ENCODE results near the gene FHL2. TPM values are rescaled to one million over a fixed set of nuclear protein-coding genes. Genes with fewer than 3 reads are reported as not detected.

Gene FHL2
- total and polyA plus RNA-seq, 2 of the 13 experiments (the other 11 are each of a cell fraction or from before 2014, with no cell fraction given) = 1.9 to 74.8 TPM

- no peak for FAIRE-seq
- no peak overlapping the region for H3K9ac ChIP-seq (ENCODE audit: insufficient read depth, low read depth, low read length)
- intact Hi-C loops (cut with micrococcal nuclease; ENCODE audit: unreplicated experiment) (no loop called here), in situ Hi-C loops (cut with HindIII; ENCODE audit: extremely low pct_ligation_motif_present, low pct_unique_long_range_greater_than_20kb) (no loop called here)
- H3K9me3 ChIP-seq (ENCODE audit: low read length) = no peaks in the 10 kb centered on the region
- no peak for ATAC-seq
- no peak for DNase-seq (ENCODE audit: low spot score)
- no TSS peak for BruUV-seq (replicated peaks)
- no peaks in the 10 kb centered on the region; the same call in 1 of the 2 replicates for H4K20me1 ChIP-seq (ENCODE audit: insufficient read depth, low read length)
- peaks cover 0 to 25% of the 10 kb centered on the region in 2 experiments; a peak in 3 of 5 replicates for H3K36me3 ChIP-seq (replicated peaks in 1 of 2; ENCODE audit: control insufficient read depth in 1 of 2, insufficient read depth in 2 of 2, low read length in 2 of 2)
- ChIA-PET POLR2A (no interaction called here), CTCF (ENCODE audit: low intra/inter-chr PET ratio, low total read pairs) (interaction anchor here (1.2 to 1.4 kb wide), 2 partner anchors 142 to 146 kb away, joined by 3 to 4 read pairs; no protein-coding TSS in a partner anchor)
- H3K4me1 ChIP-seq (ENCODE audit: insufficient read depth, low read length) = peaks cover 12% of the 10 kb centered on the region
- no peak overlapping the region for H3K27ac ChIP-seq (ENCODE audit: extremely low read length, insufficient read depth, low read length)
- no peak overlapping the region for H3K4me3 ChIP-seq (replicated peaks in 1 of 3; ENCODE audit: insufficient read depth in 1 of 3, low read depth in 2 of 3, low read length in 3 of 3)
- H3K79me2 ChIP-seq (ENCODE audit: insufficient read depth, low read length) = no peaks in the 10 kb centered on the region
- H2AFZ ChIP-seq (ENCODE audit: low read length) = no peak overlapping the region
- H3K27me3 ChIP-seq (ENCODE audit: control insufficient read depth in 1 of 2, insufficient read depth in 2 of 2, low read length in 2 of 2) = no peaks in the 10 kb centered on the region
- whole genome bisulfite sequencing (ENCODE audit: low lambda C conversion rate) = 93% methylated on average over 15 of the region's 15 CpGs
- H3K4me2 ChIP-seq (ENCODE audit: low read depth, low read length) = no peak overlapping the region
- TF ChIP-seq HNRNPUL1 (IDR thresholded peaks at IDR 0.05; ENCODE audit: low read depth, low read length) = no peak
- no peak for TF ChIP-seq TBX3 (IDR thresholded peaks at IDR 0.05; ENCODE audit: borderline replicate concordance)
- TF ChIP-seq ZNF704 (CRISPR knock-in tag; IDR thresholded peaks at IDR 0.05; ENCODE audit: borderline replicate concordance) = no peak
- no peak for TF ChIP-seq ELF3 (CRISPR knock-in tag; IDR thresholded peaks at IDR 0.05)
- no peak for TF ChIP-seq RFX5 (IDR thresholded peaks at IDR 0.05; ENCODE audit: low read depth, low read length)
- no peak for TF ChIP-seq ZNF343 (CRISPR knock-in tag; IDR thresholded peaks at IDR 0.05)
- no peak for TF ChIP-seq ZNF646 (CRISPR knock-in tag; IDR thresholded peaks at IDR 0.05)
- no peak for TF ChIP-seq ZNF446 (CRISPR knock-in tag; IDR thresholded peaks at IDR 0.05)
- TF ChIP-seq ATM (IDR thresholded peaks at IDR 0.05; ENCODE audit: borderline replicate concordance) = no peak
- TF ChIP-seq, protein P1, sequence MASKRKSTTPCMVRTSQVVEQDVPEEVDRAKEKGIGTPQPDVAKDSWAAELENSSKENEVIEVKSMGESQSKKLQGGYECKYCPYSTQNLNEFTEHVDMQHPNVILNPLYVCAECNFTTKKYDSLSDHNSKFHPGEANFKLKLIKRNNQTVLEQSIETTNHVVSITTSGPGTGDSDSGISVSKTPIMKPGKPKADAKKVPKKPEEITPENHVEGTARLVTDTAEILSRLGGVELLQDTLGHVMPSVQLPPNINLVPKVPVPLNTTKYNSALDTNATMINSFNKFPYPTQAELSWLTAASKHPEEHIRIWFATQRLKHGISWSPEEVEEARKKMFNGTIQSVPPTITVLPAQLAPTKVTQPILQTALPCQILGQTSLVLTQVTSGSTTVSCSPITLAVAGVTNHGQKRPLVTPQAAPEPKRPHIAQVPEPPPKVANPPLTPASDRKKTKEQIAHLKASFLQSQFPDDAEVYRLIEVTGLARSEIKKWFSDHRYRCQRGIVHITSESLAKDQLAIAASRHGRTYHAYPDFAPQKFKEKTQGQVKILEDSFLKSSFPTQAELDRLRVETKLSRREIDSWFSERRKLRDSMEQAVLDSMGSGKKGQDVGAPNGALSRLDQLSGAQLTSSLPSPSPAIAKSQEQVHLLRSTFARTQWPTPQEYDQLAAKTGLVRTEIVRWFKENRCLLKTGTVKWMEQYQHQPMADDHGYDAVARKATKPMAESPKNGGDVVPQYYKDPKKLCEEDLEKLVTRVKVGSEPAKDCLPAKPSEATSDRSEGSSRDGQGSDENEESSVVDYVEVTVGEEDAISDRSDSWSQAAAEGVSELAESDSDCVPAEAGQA (IDR thresholded peaks at IDR 0.05; ENCODE audit: low read depth) = no peak
- TF ChIP-seq, protein P1 (CRISPR knock-in tag; IDR thresholded peaks at IDR 0.05; ENCODE audit: borderline replicate concordance) = no peak
Observed at GRCh38 chr2:105375001-105375561, 23.8 kb downstream of the FHL2 start.

Data from HepG2 (cell line).